ENCODE results near the gene DERA.

DNA sequence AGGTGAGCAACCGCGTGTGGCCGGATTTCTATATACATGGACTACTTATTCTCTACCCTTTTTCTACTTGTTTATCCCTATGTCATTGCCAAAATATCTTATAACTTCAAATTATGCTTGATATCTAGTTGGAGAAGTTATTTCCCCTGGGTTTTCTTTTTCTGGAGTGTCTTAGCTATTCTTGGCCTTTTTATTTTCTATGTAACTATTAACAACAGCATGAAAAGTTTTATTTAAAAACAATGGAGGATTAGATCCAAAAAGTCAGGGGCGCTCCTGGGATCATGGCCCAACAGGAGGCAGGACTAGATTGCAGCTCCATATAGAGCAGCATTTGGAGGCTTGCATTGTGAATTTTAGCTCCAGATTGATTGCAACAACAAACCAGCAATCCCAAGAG, 37.6 kb upstream of the DERA start:
- TF ChIP-seq, protein P1, sequence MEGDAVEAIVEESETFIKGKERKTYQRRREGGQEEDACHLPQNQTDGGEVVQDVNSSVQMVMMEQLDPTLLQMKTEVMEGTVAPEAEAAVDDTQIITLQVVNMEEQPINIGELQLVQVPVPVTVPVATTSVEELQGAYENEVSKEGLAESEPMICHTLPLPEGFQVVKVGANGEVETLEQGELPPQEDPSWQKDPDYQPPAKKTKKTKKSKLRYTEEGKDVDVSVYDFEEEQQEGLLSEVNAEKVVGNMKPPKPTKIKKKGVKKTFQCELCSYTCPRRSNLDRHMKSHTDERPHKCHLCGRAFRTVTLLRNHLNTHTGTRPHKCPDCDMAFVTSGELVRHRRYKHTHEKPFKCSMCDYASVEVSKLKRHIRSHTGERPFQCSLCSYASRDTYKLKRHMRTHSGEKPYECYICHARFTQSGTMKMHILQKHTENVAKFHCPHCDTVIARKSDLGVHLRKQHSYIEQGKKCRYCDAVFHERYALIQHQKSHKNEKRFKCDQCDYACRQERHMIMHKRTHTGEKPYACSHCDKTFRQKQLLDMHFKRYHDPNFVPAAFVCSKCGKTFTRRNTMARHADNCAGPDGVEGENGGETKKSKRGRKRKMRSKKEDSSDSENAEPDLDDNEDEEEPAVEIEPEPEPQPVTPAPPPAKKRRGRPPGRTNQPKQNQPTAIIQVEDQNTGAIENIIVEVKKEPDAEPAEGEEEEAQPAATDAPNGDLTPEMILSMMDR (conservative IDR thresholded peaks at IDR 0.05), result no peak
- no peak for TF ChIP-seq EZH2 (IDR thresholded peaks at IDR 0.05; ENCODE audit: low read depth)
